OCI-LY7 (cell line): ENCODE data around the gene TET3.

Experiments
- CTCF ChIP-seq: fragments of 200-600 bp; sonication (generic); conservative IDR thresholded peaks from 2 replicates; pipeline ENCODE4 v1.5.1; 2014; ENCODE audit warnings: mild to moderate bottlenecking, antibody characterized with exemption, low read length, moderate library complexity, mixed read lengths
- EZH2phosphoT487 ChIP-seq: fragments of 200-600 bp; sonication (generic); IDR thresholded peaks from 2 replicates; pipeline ENCODE4 v1.6.1; 2018; ENCODE audit warnings: low read depth, borderline replicate concordance, mild to moderate bottlenecking, mixed run types, antibody characterized with exemption, low read length, moderate library complexity, mixed read lengths

GRCh38 chr2:73998933-73999332 is 14.2 kb downstream of the TET3 start:
- TF ChIP-seq CTCF (no peak), EZH2phosphoT487 (no peak)
